Middle frontal gyrus (tissue), 1 donor: ENCODE measurements around the gene CWC22.
"Not testable (repeated sequence)": the region's sequence is repeated elsewhere in the genome, so short reads cannot be mapped to it uniquely, and the experiment has no call there.

Experiments
- DNase-seq: peaks from one replicate; pipeline ENCODE4 v3.0.0-alpha.2; 2015; ENCODE audit warnings: low spot score; ENCODE audit errors: extremely low spot score

CWC22 gene

DNA sequence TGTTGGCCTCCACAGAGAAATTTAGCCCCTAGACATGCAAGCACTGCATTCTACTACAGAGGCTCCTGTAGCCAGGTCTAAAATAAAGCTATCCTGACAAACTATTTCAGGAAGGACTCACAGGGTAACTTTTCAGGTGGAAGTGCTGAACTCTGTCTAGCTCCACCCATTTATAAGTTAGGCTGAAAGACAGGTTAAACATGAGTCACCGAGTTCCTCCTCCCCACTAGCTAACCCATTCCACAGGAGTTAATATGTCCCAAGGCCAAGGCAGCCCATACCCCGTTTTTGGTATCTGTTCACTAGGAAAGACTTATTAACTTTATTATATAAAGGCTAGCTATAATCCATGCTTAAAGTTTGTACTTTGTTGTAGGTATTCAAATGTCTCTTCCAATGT is 3.5 kb downstream of the CWC22 start:
- no peak for DNase-seq

DNA sequence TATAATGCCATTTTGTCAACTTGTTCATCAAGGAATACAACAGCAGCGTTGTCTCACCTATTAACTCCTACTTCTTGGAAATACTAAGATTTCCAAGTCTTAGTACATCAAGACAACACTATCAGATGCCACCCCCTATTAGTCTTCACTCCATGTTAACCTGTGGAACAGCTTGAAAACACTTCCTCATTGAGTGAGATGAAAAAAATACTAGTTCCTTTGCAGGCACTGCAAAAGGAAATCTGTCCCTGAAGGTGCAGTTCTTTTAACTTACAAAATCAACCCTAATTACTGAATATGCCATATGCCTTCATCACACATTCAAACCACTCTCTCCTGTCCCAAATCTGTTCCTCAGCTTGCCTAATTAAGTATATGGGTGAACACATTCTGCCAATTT is 4.0 kb downstream of the CWC22 start:
- no peak for DNase-seq

GRCh38 chr2:180002198-180002770 is 4.8 kb downstream of the CWC22 start:
- no peak for DNase-seq

DNA sequence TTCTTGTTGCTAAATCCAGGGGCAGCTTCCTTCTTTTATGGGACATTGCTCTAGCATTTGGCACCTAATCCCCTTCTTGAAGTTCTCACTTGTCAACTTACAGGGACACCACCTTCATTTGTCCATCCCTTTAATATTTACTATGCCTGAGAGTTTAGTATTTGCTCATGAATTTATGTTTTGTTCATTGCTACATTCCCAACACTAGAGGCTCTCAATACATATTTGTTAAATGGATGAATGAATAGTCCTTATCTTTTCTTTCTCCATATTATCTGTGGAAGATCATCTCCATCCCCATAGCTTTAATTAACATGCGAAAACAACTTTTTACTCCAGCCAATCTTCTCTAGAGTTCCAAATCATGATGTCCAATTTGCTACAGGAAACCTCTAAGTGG is 5.4 kb downstream of the CWC22 start:
- DNase-seq, result no peak

GRCh38 chr2:180000434-180000833 is 6.7 kb downstream of the CWC22 start:
- DNase-seq, result no peak

DNA sequence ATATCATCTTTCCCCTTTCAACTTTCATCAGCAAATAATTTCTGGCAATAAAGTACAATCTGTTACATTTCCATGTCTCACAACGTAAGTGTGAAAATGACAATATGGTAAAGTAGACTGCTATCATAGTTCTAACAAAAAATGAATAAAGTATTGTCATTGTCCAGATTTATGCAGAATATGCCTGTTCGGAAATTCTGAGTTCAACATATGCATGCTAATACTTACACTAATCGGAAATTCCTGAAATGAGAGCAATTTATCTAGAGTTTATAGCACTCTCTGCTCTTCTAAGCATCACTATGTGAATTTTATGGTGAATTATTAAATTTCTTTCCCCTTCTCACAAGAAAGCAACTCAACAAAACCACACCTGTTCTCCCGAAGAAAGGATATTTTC is 8.1 kb downstream of the CWC22 start:
- no peak for DNase-seq

DNA sequence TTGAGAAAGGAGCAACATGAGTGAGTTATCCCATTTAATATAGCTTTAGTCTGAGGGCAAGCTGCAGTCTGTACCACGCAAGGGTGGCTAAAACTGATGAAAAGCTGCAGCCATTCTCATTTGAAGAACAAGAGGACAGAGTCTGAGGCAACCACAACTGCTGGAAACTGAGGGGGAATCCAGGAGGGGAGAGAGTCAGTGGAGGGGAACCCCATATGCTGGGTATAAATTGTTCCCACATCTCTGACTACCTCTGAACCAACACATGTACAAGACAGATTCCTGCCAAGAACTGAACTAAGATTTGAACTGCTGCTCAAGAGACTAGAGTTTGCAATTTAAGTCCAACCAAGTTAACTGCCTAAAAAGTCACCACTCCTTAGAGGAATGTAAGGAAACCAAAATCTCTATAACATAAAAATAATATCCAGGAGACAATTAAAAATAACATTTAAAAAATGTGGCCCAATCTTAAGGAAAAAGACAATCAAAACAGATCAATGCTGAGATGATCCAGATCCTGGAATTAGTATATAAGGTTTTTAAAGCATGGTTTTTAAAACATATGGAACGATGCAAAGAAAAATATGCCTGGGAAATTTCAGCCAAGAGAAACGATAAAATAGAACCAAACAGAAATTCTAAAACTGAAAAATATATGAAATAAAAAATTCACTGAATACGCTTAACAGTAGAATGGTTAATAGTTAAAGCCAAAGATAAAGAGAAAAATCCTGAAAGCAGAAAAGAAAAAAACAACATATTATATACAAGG is 11.2 kb downstream of the CWC22 start:
- no peak for DNase-seq

- DNase-seq, result no peak
Observed at GRCh38 chr2:179991344-179991743, 15.8 kb downstream of the CWC22 start.

- DNase-seq, result peak; percentile 29
Observed at GRCh38 chr2:179990676-179991317, 16.3 kb downstream of the CWC22 start.

DNA sequence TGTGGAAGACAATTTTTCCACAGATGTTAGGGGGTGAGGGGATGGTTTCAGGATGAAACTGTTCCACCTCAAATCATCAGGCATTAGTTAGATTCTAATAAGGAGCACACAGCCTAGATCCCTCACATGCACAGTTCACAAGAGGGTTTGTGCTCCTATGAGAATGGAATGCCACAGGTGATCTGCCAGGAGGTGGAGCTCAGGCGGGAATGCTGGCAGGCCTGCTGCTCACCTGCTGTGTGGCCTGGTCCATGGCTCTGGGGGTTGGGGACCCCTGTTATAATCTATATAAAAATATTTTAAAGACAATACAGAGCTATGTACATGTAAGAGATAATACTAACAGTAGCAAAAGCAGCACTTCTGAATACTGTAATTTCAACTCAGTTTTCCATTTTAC is 19.2 kb downstream of the CWC22 start:
- no peak for DNase-seq

DNA sequence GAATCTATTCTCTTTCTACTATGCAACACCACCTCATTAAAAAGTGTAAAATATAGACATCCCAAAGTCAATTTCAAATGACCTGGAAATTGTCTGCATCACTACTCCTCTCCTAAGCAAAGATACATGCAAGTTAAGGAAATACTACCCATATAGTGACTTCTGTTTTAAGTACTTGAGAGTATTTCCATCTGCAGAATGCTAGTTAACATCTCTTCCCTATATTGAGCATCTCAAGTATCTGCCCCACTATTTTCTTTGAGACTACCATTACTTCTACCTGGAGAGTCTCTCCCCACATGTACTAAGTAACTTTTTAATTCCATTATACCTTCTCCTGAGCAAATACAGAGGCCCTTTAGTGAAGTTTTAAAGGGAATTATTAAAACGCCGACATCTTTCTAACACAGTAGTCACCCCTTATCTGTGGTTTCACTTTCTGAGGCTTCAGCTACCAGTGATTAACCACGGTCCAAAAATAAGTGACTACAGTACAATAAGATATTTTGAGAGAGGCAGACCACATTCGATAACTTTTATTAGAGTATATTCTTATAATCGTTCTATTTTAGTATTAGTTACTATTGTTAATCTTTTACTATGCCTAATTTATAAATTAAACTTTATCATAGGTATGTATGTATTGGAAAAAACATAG is 21.8 kb downstream of the CWC22 start:
- DNase-seq, result no peak

DNA sequence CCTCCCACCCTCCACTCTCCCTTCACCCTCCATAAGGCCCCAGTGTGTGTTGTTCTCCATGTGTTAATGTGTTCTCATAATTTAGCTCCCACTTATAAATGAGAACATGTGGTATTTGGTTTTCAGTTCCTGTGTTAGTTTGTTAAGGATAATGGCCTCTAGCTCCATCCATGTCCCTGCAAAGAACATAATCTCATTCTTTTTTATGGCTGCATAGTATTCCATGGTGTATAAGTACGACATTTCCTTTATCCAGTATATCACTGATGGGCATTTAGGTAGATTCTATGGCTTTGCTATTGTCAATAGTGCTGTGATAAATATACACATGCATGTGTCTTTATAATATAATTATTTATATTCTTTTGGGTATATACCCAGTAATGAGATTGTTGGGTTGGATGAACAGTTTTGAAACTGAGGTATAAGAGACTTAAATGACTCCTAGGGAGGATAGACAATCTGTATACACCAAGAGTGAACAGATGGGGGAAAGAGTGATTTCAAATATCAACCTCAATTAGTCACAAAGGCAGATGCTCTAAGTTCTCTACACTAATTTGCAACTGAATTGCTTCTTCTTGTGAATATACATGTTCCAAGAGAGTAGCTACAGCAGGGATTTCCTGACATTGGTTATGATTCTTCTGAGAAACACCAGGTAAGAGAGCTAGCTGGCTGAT is 23.7 kb downstream of the CWC22 start:
- DNase-seq, result no peak

DNA sequence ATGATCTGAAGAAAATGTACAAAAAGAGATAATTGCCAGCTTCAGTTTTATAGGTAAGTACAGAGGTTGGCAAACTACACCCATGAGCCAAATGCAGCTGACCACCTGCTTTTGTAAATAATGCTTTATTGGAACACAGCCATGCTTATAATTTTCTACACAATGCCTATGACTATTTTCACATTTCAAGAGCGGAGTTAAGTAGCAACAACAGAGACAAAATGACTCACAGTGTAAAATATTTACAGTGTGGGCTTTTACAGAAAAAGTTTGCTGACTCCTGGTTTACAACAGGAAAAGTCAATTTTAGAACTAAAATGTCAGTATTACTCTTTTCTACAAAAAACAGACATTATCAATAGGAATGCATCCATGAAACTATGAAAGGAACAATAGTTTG is 26.0 kb downstream of the CWC22 start:
- DNase-seq, result no peak

DNA sequence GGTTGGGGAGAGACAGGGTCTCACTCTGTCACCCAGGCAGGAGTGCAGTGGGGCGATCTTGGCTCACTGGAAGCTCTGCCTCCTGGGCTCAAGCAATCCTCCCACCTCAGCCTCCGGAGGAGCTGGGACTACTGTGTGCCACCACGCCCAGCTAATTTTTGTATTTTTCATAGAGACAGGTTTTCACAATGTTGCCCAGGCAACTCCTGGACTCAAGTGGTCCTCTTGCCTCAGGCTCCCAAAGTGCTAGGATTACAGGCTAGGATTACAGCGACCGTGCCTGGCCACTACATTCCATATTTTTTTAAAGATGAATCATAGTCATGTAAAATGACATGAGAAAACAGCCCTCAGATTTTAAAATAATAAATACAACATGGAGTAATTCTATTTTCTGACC is 32.3 kb downstream of the CWC22 start:
- no peak for DNase-seq

- DNase-seq, result no peak
Observed at GRCh38 chr2:179966778-179967394, 40.2 kb downstream of the CWC22 start.

GRCh38 chr2:179965291-179966258 is 41.5 kb downstream of the CWC22 start:
- DNase-seq, result no peak

DNA sequence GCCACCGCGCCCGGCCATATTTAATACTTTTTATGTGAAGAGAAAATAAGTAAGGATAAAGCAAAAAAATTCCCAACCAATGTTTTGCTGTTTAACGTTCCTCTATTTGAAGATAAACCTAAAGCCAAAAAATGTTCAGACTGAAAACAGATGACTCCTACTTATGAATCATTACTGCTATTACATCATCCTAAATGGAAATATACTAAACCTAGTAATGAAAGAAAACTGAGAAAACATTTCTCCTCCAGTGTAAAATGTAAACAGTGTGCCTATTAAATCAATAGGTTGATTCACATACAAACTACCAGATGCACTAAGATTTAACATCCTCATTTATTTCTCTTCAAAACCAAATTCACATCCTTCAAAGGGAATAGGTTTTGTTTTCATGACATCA is 43.5 kb downstream of the CWC22 start:
- no peak for DNase-seq

DNA sequence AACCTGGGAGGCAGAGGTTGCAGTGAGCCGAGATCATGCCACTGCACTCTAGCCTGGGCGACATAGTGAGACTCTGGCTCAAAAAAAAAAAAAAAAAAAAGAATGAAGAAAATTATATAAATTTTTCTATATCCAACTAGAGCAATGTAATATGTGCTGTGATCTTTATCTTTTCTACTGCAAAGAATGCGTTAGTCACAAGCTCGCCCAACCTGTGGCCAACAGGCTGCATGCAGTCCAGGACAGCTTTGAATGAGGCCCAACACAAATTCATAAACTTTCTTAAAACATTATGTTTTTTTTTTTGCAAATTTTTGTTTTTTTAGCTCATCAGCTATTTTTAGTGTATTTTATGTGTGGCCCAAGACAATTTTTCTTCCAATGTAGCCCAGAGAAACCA is 48.8 kb downstream of the CWC22 start:
- not testable (repeated sequence) for DNase-seq

- DNase-seq, result no peak
Observed at GRCh38 chr2:179954026-179954425, 53.1 kb downstream of the CWC22 start.

DNA sequence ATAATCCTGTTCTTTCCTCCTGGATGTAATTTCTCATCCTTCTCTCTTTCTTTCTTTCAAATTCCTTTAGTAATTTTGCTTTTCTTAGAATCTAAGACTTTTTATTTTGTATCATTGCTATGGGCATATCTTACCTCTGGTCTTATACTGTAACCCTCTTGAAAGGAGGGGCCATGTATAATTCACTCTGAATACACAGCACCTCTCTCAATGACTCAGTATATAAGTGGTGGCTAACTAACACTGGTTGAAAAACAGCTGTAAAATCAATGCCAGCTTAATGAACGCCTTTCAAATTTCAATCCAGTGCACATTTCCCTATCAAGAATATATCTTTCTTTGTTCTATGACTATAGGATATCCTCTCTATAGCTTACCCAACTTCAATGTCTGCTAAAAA is 53.7 kb downstream of the CWC22 start:
- DNase-seq, result no peak
